GM13976 (cell line): ENCODE data around the gene N4BP3.

ENCODE experiments used
- DNase-seq: peaks from one replicate; pipeline ENCODE4 v3.0.0; 2012; ENCODE audit warnings: low spot score
- CTCF ChIP-seq: IDR thresholded peaks from 2 replicates; pipeline ENCODE4 v1.5.1; 2012; ENCODE audit warnings: borderline replicate concordance, mild to moderate bottlenecking; ENCODE audit not compliant: insufficient read depth; ENCODE audit errors: extremely low read depth, missing control alignments, control extremely low read depth
- in situ Hi-C: fragments of 300-500 bp; cut with MboI; formaldehyde crosslinking; loops from one replicate; pipeline ENCODE4 v1.12.0; 2022; ENCODE audit warnings: low sequenced_read_pairs, mixed read lengths, inconsistent platforms; ENCODE audit not compliant: unreplicated experiment

Gene N4BP3

GRCh38 chr5:178113141-178113787 is at the start of gene N4BP3:
TSS of gene N4BP3 (plus strand) at chr5:178113532. CDS start at chr5:178119584, 6,052 bp downstream.
- TF ChIP-seq CTCF = peak; percentile 10
- DNase-seq = peak; percentile 93
- in situ Hi-C loops = no loop called here

- TF ChIP-seq CTCF = no peak
- in situ Hi-C loops = loop anchor here (25.0 kb wide), 1 partner anchor 455 kb away; the partner anchor contains the start of gene B4GALT7
Measured at GRCh38 chr5:178067755-178068154, 45.6 kb upstream of the N4BP3 start.

GRCh38 chr5:178068293-178068692 is 45.0 kb upstream of the N4BP3 start:
- DNase-seq = peak; percentile 31
- in situ Hi-C loops = loop anchor here (25.0 kb wide), 1 partner anchor 456 kb away; the partner anchor contains the start of gene B4GALT7
- no peak for TF ChIP-seq CTCF

More at GRCh38 chr5:178067755-178068154, 45.6 kb upstream of the N4BP3 start:
- DNase-seq = peak; percentile 7

- peak; percentile 13 for TF ChIP-seq CTCF
- peak; percentile 49 for DNase-seq
- in situ Hi-C loops = loop anchor here (10.0 to 25.0 kb wide), 2 partner anchors 75 to 458 kb away; partner anchors contain the start of gene B4GALT7
Measured at GRCh38 chr5:178069909-178070308, 43.4 kb upstream of the N4BP3 start.

- TF ChIP-seq CTCF = no peak
Measured at GRCh38 chr5:178071108-178071507, 42.2 kb upstream of the N4BP3 start.

GRCh38 chr5:178072749-178073148 is 40.6 kb upstream of the N4BP3 start:
- DNase-seq = peak; percentile 2
- in situ Hi-C loops = loop anchor here (10.0 to 25.0 kb wide), 2 partner anchors 72 to 460 kb away; partner anchors contain the start of gene B4GALT7
- no peak for TF ChIP-seq CTCF

More at GRCh38 chr5:178071108-178071507, 42.2 kb upstream of the N4BP3 start:
- in situ Hi-C loops = loop anchor here (10.0 to 25.0 kb wide), 2 partner anchors 74 to 459 kb away; partner anchors contain the start of gene B4GALT7
- no peak for DNase-seq
